PC-9 (cell line): ENCODE data around the gene MRPS25.

Source experiments
- CTCF ChIP-seq: fragments of 200-600 bp; sonication (generic); conservative IDR thresholded peaks from 2 replicates; pipeline ENCODE4 v1.6.1; 2017; ENCODE audit warnings: mixed run types, antibody characterized with exemption, mild to moderate bottlenecking, moderate library complexity
- EZH2 ChIP-seq: fragments of 200-600 bp; sonication (generic); IDR thresholded peaks from 2 replicates; pipeline ENCODE4 v1.8.0; 2017; ENCODE audit warnings: antibody characterized with exemption, low read depth

- TF ChIP-seq EZH2, result no peak
- no peak for TF ChIP-seq CTCF
These were observed 32.5 kb downstream of the MRPS25 start for GRCh38 chr3:15032650-15033049.
